Neural cell (in vitro differentiated cells): ENCODE data around the gene MAP3K20. TPM values are rescaled to one million over a fixed set of nuclear protein-coding genes. Genes with fewer than 3 reads are reported as not detected.

ENCODE experiments used
- H2AFZ ChIP-seq: fragments of 200-600, 300-800 bp; sonication (generic), shearing (Covaris generic); 2 replicates; pipeline ENCODE4 v1.6.0; 2014; ENCODE audit warnings: low read depth, mild to moderate bottlenecking, antibody characterized with exemption, low read length, moderate library complexity
- H3F3A ChIP-seq: fragments of 200-600 bp; shearing (Covaris generic); 2 replicates; pipeline ENCODE4 v1.6.1; 2016; ENCODE audit warnings: mild to moderate bottlenecking, moderate library complexity, mixed read lengths, antibody characterized with exemption, low read length; ENCODE audit not compliant: insufficient read depth, poor library complexity, severe bottlenecking
- H3K27ac ChIP-seq: fragments of 200-600, 300-800 bp; sonication (generic), shearing (Covaris generic); 2 replicates; pipeline ENCODE4 v1.5.1; 2014; ENCODE audit warnings: mild to moderate bottlenecking, low read length, moderate library complexity
- H3K27me3 ChIP-seq: fragments of 300-800, 200-600 bp; sonication (generic), shearing (Covaris generic); 2 replicates; pipeline ENCODE4 v1.6.0; 2014; ENCODE audit warnings: mild to moderate bottlenecking, low read depth, low read length, moderate library complexity; ENCODE audit not compliant: insufficient read depth
- H3K36me3 ChIP-seq: fragments of 300-800, 200-600 bp; sonication (generic), shearing (Covaris generic); 2 replicates; pipeline ENCODE4 v1.5.1; 2014; ENCODE audit warnings: mild to moderate bottlenecking, antibody characterized with exemption, low read length, moderate library complexity; ENCODE audit not compliant: insufficient read depth
- H3K4me2 ChIP-seq: fragments of 300-800, 200-600 bp; sonication (generic), shearing (Covaris generic); 2 replicates; pipeline ENCODE4 v1.6.0; 2014; ENCODE audit warnings: mild to moderate bottlenecking, low read length
- H3K4me3 ChIP-seq: fragments of 300-800, 200-600 bp; sonication (generic), shearing (Covaris generic); 2 replicates; pipeline ENCODE4 v1.5.1; 2014; ENCODE audit warnings: mild to moderate bottlenecking, low read length, moderate library complexity
- H3K79me2 ChIP-seq: fragments of 200-600 bp; shearing (Covaris generic); replicated peaks from 2 replicates; pipeline ENCODE4 v1.6.0; 2014; ENCODE audit warnings: mild to moderate bottlenecking, low read length, moderate library complexity; ENCODE audit not compliant: insufficient read depth
- H3K9ac ChIP-seq: fragments of 300-800, 200-600 bp; sonication (generic), shearing (Covaris generic); 2 replicates; pipeline ENCODE4 v1.6.1; 2016; ENCODE audit warnings: mild to moderate bottlenecking, low read length, mixed read lengths
- H3K9me2 ChIP-seq: fragments of 200-600 bp; shearing (Covaris generic); 2 replicates; pipeline ENCODE4 v1.6.1; 2016; ENCODE audit warnings: mild to moderate bottlenecking, low read length, mixed read lengths; ENCODE audit not compliant: insufficient read depth
- H3K9me3 ChIP-seq: fragments of 200-600, 300-800 bp; sonication (generic), shearing (Covaris generic); 2 replicates; pipeline ENCODE4 v1.6.1; 2016; ENCODE audit warnings: mild to moderate bottlenecking, mixed run types, low read length, moderate library complexity, mixed read lengths
- H4K20me1 ChIP-seq: fragments of 200-600 bp; shearing (Covaris generic); 2 replicates; pipeline ENCODE4 v1.6.1; 2016; ENCODE audit warnings: mild to moderate bottlenecking, mixed run types; ENCODE audit not compliant: insufficient read depth
- CTCF ChIP-seq: fragments of 450-650 bp; IDR thresholded peaks from 2 replicates; pipeline ENCODE4 v1.5.1; 2014; ENCODE audit warnings: antibody characterized with exemption, mild to moderate bottlenecking, moderate library complexity; ENCODE audit not compliant: poor library complexity, severe bottlenecking
- EP300 ChIP-seq: fragments of 450-650 bp; conservative IDR thresholded peaks from 2 replicates; pipeline ENCODE4 v1.6.1; 2014; ENCODE audit warnings: antibody characterized with exemption, mild to moderate bottlenecking, moderate library complexity; ENCODE audit not compliant: poor library complexity, severe bottlenecking
- EZH2 ChIP-seq: fragments of 200-600, 300-800 bp; shearing (Covaris generic), sonication (generic); IDR thresholded peaks from 2 replicates; pipeline ENCODE4 v1.6.1; 2014; ENCODE audit warnings: antibody characterized with exemption, low read length, borderline replicate concordance, mild to moderate bottlenecking; ENCODE audit not compliant: insufficient read depth, poor library complexity, severe bottlenecking
- MXI1 ChIP-seq: fragments of 450-650 bp; conservative IDR thresholded peaks from 2 replicates; pipeline ENCODE4 v1.6.1; 2014; ENCODE audit warnings: antibody characterized with exemption, mild to moderate bottlenecking; ENCODE audit not compliant: poor library complexity, severe bottlenecking
- POLR2AphosphoS5 ChIP-seq: IDR thresholded peaks from 2 replicates; pipeline ENCODE4 v1.6.1; 2012
- RAD21 ChIP-seq: fragments of 450-650 bp; conservative IDR thresholded peaks from 2 replicates; pipeline ENCODE4 v1.6.1; 2014; ENCODE audit warnings: antibody characterized with exemption, mild to moderate bottlenecking, moderate library complexity
- REST ChIP-seq: IDR thresholded peaks from 2 replicates; pipeline ENCODE4 v1.6.1; 2012; ENCODE audit warnings: borderline replicate concordance
- SMC3 ChIP-seq: fragments of 450-650 bp; conservative IDR thresholded peaks from 2 replicates; pipeline ENCODE4 v1.6.1; 2014; ENCODE audit warnings: antibody characterized with exemption, mild to moderate bottlenecking, moderate library complexity; ENCODE audit not compliant: poor library complexity
- TAF1 ChIP-seq: IDR thresholded peaks from 2 replicates; pipeline ENCODE4 v1.6.1; 2012; ENCODE audit warnings: low read depth
- polyA plus RNA-seq: library from polyadenylated mRNA; depleted of rRNA; stranded (reverse); fragments of >200 nt; gene quantifications from 2 replicates; pipeline ENCODE4 v1.2.3, GENCODE V29; 2014

The MAP3K20 gene
- polyA plus RNA-seq, 1 donor from 2014 or later = 0.48 TPM

GRCh38 chr2:173230181-173230580 is 154.5 kb downstream of the MAP3K20 start (continued):
- TF ChIP-seq CTCF = no peak
- no peak for TF ChIP-seq POLR2AphosphoS5

- Histone ChIP-seq H3K9ac (no peak overlapping the region), H3K36me3 (no peaks in the 10 kb centered on the region), H3K4me3 (no peak overlapping the region), H4K20me1 (no peaks in the 10 kb centered on the region), H3F3A (no peaks in the 10 kb centered on the region), H3K27ac (no peak overlapping the region), H2AFZ (no peak overlapping the region), H3K27me3 (peaks cover 4% of the 10 kb centered on the region), H3K9me2 (no peaks in the 10 kb centered on the region), H3K9me3 (no peaks in the 10 kb centered on the region), H3K79me2 (no peaks in the 10 kb centered on the region), H3K4me2 (no peak overlapping the region)
- TF ChIP-seq SMC3 (no peak), RAD21 (no peak), POLR2AphosphoS5 (no peak), EP300 (no peak), CTCF (no peak), TAF1 (no peak)
Observed at GRCh38 chr2:173231042-173231441, 155.4 kb downstream of the MAP3K20 start.

GRCh38 chr2:173231465-173231864 is 155.8 kb downstream of the MAP3K20 start:
- Histone ChIP-seq H3K36me3 (no peaks in the 10 kb centered on the region), H3K9me2 (no peaks in the 10 kb centered on the region), H3K4me2 (no peak overlapping the region), H3K9ac (no peak overlapping the region), H2AFZ (no peak overlapping the region), H3F3A (no peaks in the 10 kb centered on the region), H3K27me3 (peaks cover 4% of the 10 kb centered on the region), H3K79me2 (no peaks in the 10 kb centered on the region), H3K4me3 (no peak overlapping the region), H4K20me1 (no peaks in the 10 kb centered on the region), H3K27ac (no peak overlapping the region), H3K9me3 (no peaks in the 10 kb centered on the region)
- TF ChIP-seq MXI1 (no peak), CTCF (no peak), TAF1 (no peak), POLR2AphosphoS5 (no peak), EZH2 (no peak), SMC3 (no peak), REST (no peak), RAD21 (no peak), EP300 (no peak)
